ENCODE measurements around the gene TSPAN9. TPM values are rescaled to one million over a fixed set of nuclear protein-coding genes. Genes with fewer than 3 reads are reported as not detected.

The TSPAN9 gene
- polyA plus RNA-seq, 2 of the 4 experiments (the other 2 are of a cell fraction): 12.4 to 16.1 TPM

DNA sequence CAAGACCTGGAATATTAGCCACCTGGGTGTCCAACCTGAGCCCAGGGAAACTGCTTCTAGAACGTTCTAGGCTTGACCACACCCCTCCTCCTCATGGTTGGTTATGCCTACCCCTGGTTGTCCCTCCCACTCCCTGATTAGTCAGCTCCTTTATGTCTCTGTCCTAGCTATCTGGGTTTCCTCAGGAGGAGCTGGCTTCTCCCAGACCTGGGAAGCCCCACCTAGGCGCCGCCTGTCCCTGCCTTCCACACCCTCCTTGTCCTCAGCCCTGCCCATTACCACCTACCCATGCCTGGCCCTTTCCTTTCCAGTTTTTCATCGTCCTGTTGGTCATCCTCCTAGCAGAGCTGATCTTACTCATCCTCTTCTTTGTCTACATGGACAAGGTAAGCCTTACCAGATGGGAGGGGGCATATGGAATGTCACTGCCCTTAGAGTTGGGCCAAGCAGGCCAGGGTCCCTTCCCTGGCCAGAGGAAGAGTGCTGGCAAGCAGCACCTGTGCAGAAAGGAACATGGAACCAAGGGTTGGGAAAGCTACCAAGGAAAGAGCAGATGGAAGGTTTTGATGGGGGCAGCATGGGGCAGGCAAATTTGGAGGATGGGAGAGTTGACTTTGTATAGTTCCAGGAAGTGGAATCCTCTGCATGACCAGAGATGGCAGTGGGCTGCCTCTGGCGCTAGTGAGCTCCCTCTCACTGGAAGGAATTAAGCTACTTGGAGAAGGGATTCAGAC lies 201.7 kb downstream of the TSPAN9 start:
- H3K4me3 ChIP-seq: no peak overlapping the region
- DNase-seq (ENCODE audit: low read depth in 1 of 2, low spot score in 1 of 2) (no peak), ATAC-seq (no peak), FAIRE-seq (no peak)
- ChIA-PET CTCF (interaction anchor here (0.6 to 11.7 kb wide), 12 partner anchors 9 to 525 kb away, joined by 3 to 353 read pairs (median 3); no protein-coding TSS in a partner anchor), POLR2A (no interaction called here)
- no peak overlapping the region for H3K4me2 ChIP-seq
- no peak overlapping the region for H3K27ac ChIP-seq
- H3K9me3 ChIP-seq: no peaks in the 10 kb centered on the region
- peaks cover under 1% of the 10 kb centered on the region; the same call in 2 of the 3 replicates for H3K4me1 ChIP-seq
- no peak for TF ChIP-seq NR3C1 (IDR thresholded peaks at IDR 0.05)
- TF ChIP-seq, protein P1, sequence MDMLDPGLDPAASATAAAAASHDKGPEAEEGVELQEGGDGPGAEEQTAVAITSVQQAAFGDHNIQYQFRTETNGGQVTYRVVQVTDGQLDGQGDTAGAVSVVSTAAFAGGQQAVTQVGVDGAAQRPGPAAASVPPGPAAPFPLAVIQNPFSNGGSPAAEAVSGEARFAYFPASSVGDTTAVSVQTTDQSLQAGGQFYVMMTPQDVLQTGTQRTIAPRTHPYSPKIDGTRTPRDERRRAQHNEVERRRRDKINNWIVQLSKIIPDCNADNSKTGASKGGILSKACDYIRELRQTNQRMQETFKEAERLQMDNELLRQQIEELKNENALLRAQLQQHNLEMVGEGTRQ (IDR thresholded peaks at IDR 0.05): no peak
- TF ChIP-seq RNF2 (IDR thresholded peaks at IDR 0.05; ENCODE audit: borderline replicate concordance, low read depth): no peak
- TF ChIP-seq FOSL2 (IDR thresholded peaks at IDR 0.05): no peak
- no peak for TF ChIP-seq FOSL2 (CRISPR knock-in tag; IDR thresholded peaks at IDR 0.05)
- TF ChIP-seq KDM5A (IDR thresholded peaks at IDR 0.05): no peak
- TF ChIP-seq RFX5 (IDR thresholded peaks at IDR 0.05): no peak
- no peak for TF ChIP-seq CEBPB (IDR thresholded peaks at IDR 0.05)
- 71% methylated on average over 5 of the region's 5 CpGs for WGBS (ENCODE audit: missing lambda C conversion rate)

DNA sequence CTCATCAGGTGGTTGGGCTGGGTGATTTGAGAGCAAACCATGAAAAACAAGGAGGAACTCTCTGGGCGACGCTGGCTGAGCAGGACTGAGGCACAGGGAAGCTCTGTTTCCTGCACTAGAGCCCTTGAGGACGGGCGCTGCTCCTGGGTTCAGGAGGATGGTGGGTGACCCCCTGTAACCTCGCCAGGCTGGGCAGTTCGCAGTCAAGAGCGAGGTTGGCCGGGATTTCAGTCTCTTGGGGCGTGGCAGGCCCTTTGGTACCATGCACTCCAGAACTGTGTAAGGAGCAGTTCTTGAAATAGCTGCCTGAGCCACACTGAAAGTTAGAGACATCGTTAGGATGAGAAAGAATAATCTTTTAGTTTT lies 202.2 kb downstream of the TSPAN9 start:
- WGBS (ENCODE audit: missing lambda C conversion rate): 87% methylated on average over 10 of the region's 10 CpGs
- Histone ChIP-seq H3K9me3 (no peaks in the 10 kb centered on the region), H3K4me3 (no peak overlapping the region), H3K4me1 (no peaks in the 10 kb centered on the region), H3K4me2 (no peak overlapping the region), H3K27ac (no peak overlapping the region)
- no peak for FAIRE-seq
- POLR2A ChIA-PET: no interaction called here
- DNase-seq (ENCODE audit: low read depth in 1 of 2, low spot score in 1 of 2): no peak
- TF ChIP-seq TP53 (CRISPR knock-in tag; IDR thresholded peaks at IDR 0.05): no peak
- TF ChIP-seq, protein P2, sequence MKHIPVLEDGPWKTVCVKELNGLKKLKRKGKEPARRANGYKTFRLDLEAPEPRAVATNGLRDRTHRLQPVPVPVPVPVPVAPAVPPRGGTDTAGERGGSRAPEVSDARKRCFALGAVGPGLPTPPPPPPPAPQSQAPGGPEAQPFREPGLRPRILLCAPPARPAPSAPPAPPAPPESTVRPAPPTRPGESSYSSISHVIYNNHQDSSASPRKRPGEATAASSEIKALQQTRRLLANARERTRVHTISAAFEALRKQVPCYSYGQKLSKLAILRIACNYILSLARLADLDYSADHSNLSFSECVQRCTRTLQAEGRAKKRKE (CRISPR knock-in tag; IDR thresholded peaks at IDR 0.05; ENCODE audit: low read depth): no peak
- no peak for TF ChIP-seq EP300 (IDR thresholded peaks at IDR 0.05)
- TF ChIP-seq SREBF2 (IDR thresholded peaks at IDR 0.05): no peak
- CTCF ChIA-PET: interaction anchor here (0.6 to 11.7 kb wide), 8 partner anchors 10 to 524 kb away, joined by 3 to 353 read pairs (median 4); no protein-coding TSS in a partner anchor
- no peak for ATAC-seq

DNA sequence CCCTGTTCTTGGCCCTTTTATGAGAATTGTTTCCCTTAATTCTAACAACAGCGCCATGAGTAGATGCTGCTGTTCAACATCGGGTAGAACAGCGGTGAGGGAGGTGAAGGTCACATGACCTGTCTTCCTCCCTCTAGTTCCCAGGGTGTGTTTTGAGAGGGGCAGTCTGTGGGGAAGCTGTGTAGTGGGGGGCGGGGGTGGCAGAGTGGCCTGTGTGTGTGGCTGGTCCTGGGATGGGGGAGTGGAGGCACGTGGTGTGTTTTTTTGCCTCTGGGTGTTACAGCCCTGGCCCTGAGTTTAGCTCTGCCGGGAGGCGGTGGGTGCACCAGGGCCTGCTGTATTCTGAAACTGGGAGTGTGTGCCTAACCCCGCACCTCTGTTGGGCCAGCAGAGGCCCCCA lies 202.7 kb downstream of the TSPAN9 start:
- Histone ChIP-seq H3K9me3 (no peaks in the 10 kb centered on the region), H3K4me2 (no peak overlapping the region), H3K4me3 (no peak overlapping the region), H3K27ac (no peak overlapping the region), H3K4me1 (no peaks in the 10 kb centered on the region)
- ATAC-seq (no peak), DNase-seq (ENCODE audit: low read depth in 1 of 2, low spot score in 1 of 2) (no peak), FAIRE-seq (no peak)
- TF ChIP-seq HOXA7 (CRISPR knock-in tag; IDR thresholded peaks at IDR 0.05) (no peak), RNF2 (IDR thresholded peaks at IDR 0.05; ENCODE audit: borderline replicate concordance, low read depth) (no peak), ZFP36 (IDR thresholded peaks at IDR 0.05; ENCODE audit: borderline replicate concordance, partially characterized antibody) (no peak), SMC3 (IDR thresholded peaks at IDR 0.05) (no peak), EHMT2 (IDR thresholded peaks at IDR 0.05; ENCODE audit: low read depth) (no peak), ZC3H11A (IDR thresholded peaks at IDR 0.05) (no peak), POLR2AphosphoS2 (conservative IDR thresholded peaks at IDR 0.05; ENCODE audit: low read length) (no peak), PHF8 (IDR thresholded peaks at IDR 0.05; ENCODE audit: borderline replicate concordance, low read depth) (no peak), ZSCAN20 (CRISPR knock-in tag; IDR thresholded peaks at IDR 0.05) (no peak), EP300 (IDR thresholded peaks at IDR 0.05) (no peak), KDM1A (IDR thresholded peaks at IDR 0.05; ENCODE audit: low read depth) (no peak), BHLHE40 (IDR thresholded peaks at IDR 0.05; ENCODE audit: low read depth, low read length) (no peak), HOXB5 (CRISPR knock-in tag; IDR thresholded peaks at IDR 0.05) (no peak), EHF (CRISPR knock-in tag; IDR thresholded peaks at IDR 0.05) (no peak), FOXS1 (CRISPR knock-in tag; IDR thresholded peaks at IDR 0.05) (no peak), HOXB13 (CRISPR knock-in tag; IDR thresholded peaks at IDR 0.05; ENCODE audit: low read depth) (no peak), NR3C1 (IDR thresholded peaks at IDR 0.05) (no peak)
- TF ChIP-seq, protein P3, sequence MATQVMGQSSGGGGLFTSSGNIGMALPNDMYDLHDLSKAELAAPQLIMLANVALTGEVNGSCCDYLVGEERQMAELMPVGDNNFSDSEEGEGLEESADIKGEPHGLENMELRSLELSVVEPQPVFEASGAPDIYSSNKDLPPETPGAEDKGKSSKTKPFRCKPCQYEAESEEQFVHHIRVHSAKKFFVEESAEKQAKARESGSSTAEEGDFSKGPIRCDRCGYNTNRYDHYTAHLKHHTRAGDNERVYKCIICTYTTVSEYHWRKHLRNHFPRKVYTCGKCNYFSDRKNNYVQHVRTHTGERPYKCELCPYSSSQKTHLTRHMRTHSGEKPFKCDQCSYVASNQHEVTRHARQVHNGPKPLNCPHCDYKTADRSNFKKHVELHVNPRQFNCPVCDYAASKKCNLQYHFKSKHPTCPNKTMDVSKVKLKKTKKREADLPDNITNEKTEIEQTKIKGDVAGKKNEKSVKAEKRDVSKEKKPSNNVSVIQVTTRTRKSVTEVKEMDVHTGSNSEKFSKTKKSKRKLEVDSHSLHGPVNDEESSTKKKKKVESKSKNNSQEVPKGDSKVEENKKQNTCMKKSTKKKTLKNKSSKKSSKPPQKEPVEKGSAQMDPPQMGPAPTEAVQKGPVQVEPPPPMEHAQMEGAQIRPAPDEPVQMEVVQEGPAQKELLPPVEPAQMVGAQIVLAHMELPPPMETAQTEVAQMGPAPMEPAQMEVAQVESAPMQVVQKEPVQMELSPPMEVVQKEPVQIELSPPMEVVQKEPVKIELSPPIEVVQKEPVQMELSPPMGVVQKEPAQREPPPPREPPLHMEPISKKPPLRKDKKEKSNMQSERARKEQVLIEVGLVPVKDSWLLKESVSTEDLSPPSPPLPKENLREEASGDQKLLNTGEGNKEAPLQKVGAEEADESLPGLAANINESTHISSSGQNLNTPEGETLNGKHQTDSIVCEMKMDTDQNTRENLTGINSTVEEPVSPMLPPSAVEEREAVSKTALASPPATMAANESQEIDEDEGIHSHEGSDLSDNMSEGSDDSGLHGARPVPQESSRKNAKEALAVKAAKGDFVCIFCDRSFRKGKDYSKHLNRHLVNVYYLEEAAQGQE (IDR thresholded peaks at IDR 0.05): no peak
- TF ChIP-seq, protein P1 (IDR thresholded peaks at IDR 0.05): no peak
- TF ChIP-seq, protein P4, sequence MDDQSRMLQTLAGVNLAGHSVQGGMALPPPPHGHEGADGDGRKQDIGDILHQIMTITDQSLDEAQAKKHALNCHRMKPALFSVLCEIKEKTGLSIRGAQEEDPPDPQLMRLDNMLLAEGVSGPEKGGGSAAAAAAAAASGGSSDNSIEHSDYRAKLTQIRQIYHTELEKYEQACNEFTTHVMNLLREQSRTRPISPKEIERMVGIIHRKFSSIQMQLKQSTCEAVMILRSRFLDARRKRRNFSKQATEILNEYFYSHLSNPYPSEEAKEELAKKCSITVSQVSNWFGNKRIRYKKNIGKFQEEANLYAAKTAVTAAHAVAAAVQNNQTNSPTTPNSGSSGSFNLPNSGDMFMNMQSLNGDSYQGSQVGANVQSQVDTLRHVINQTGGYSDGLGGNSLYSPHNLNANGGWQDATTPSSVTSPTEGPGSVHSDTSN (IDR thresholded peaks at IDR 0.05): no peak
- POLR2A ChIA-PET: no interaction called here
- CTCF ChIA-PET: interaction anchor here (1.0 to 11.7 kb wide), 4 partner anchors 10 to 206 kb away, joined by 3 to 353 read pairs (median 16); no protein-coding TSS in a partner anchor
- WGBS (ENCODE audit: missing lambda C conversion rate): 91% methylated on average over 7 of the region's 8 CpGs
